ENCODE measurements around the gene C1QL2. TPM values are rescaled to one million over a fixed set of nuclear protein-coding genes. Genes with fewer than 3 reads are reported as not detected.

Gene C1QL2
- polyA plus RNA-seq, 2 donors = not detected

- Histone ChIP-seq H3K4me1 (ENCODE audit: control insufficient read depth in 2 of 2, insufficient read depth in 2 of 2, low read length in 1 of 2) (no peaks in the 10 kb centered on the region), H3K36me3 (ENCODE audit: control insufficient read depth in 2 of 2, insufficient read depth in 2 of 2, low read length in 1 of 2) (no peaks in the 10 kb centered on the region), H3K4me3 (ENCODE audit: low read depth in 1 of 2, low read length in 2 of 2) (no peak overlapping the region), H3K9me3 (ENCODE audit: control insufficient read depth in 2 of 2, insufficient read depth in 1 of 2, low read depth in 1 of 2, low read length in 1 of 2) (no peaks in the 10 kb centered on the region), H3K27me3 (ENCODE audit: control insufficient read depth in 1 of 2, insufficient read depth in 2 of 2, low read length in 2 of 2) (no peaks in the 10 kb centered on the region), H3K27ac (ENCODE audit: low read depth in 2 of 2, low read length in 1 of 2) (no peak overlapping the region)
Measured at GRCh38 chr2:119197126-119197405, 38.5 kb upstream of the C1QL2 start.

DNA sequence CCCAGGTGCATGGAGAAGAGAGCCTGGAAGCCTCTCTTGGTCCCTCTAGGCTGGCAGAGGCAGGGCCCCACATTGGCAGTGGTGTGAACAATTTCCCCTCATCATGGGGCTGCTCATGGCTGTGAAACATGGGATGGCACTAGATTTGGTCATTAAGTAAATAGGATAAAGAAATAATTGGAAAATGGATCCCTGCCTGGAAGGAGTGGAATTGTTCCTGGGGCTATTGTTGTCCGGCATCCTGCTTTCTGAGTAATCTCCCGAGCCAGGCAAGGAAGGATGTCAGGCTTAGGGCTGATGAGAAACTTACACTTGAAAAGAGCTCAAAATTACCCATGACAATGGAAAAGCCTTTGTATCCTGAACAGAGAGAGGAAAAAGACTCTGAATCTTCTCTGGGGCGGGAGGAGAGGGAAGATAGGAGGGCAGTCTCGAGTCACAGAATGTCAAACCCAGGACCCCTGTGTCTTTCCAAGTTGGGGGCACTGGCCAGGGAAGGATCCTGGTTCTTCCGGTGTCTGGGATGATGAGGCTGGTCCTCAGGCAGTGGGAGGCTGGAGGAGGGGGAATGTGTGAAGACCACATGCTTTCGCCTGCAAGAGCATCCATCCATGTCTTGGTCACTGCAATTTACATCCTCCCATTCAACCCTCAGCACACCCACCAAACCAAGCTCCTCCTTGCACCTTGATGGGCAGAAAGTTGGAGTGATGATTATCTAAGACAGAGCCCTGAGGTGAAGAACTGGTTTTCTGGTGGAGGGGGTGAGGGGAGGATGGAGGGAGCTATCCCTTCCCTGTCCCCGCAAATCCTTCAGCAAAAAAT is 38.0 kb upstream of the C1QL2 start:
- Histone ChIP-seq H3K27ac (ENCODE audit: low read depth in 2 of 2, low read length in 1 of 2) (no peak overlapping the region), H3K4me1 (ENCODE audit: control insufficient read depth in 2 of 2, insufficient read depth in 2 of 2, low read length in 1 of 2) (no peaks in the 10 kb centered on the region), H3K36me3 (ENCODE audit: control insufficient read depth in 2 of 2, insufficient read depth in 2 of 2, low read length in 1 of 2) (no peaks in the 10 kb centered on the region), H3K4me3 (ENCODE audit: low read depth in 1 of 2, low read length in 2 of 2) (no peak overlapping the region), H3K9me3 (ENCODE audit: control insufficient read depth in 2 of 2, insufficient read depth in 1 of 2, low read depth in 1 of 2, low read length in 1 of 2) (no peaks in the 10 kb centered on the region), H3K27me3 (ENCODE audit: control insufficient read depth in 1 of 2, insufficient read depth in 2 of 2, low read length in 2 of 2) (no peaks in the 10 kb centered on the region)
- WGBS, 2 donors = 52 to 64% methylated on average over 7 of the region's 7 CpGs

DNA sequence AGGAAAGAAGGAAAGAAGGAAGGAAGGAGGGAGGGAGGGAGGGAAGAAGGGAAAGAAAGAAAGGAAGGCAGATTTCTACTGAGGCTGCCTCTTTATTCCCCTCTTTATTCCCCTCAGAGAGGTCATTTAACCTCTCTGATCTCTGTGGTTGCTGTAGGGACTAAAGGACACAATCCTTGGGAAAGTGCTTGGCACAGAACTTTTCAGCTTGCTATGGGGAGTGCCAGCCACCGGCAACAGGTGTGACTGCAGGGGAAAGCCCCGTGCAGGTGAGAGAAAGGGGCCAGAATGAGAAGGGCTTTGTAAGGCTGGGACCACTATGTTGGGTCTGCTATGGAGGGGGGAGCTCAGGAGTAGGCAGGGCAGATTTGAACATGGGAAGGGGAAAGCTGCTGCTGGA is 37.3 kb upstream of the C1QL2 start:
- H3K4me1 ChIP-seq (ENCODE audit: control insufficient read depth in 2 of 2, insufficient read depth in 2 of 2, low read length in 1 of 2) = no peaks in the 10 kb centered on the region
- no peak overlapping the region for H3K27ac ChIP-seq (ENCODE audit: low read depth in 2 of 2, low read length in 1 of 2)
- H3K4me3 ChIP-seq (ENCODE audit: low read depth in 1 of 2, low read length in 2 of 2) = no peak overlapping the region
- no peaks in the 10 kb centered on the region for H3K9me3 ChIP-seq (ENCODE audit: control insufficient read depth in 2 of 2, insufficient read depth in 1 of 2, low read depth in 1 of 2, low read length in 1 of 2)
- no peaks in the 10 kb centered on the region for H3K27me3 ChIP-seq (ENCODE audit: control insufficient read depth in 1 of 2, insufficient read depth in 2 of 2, low read length in 2 of 2)
- 24 to 34% methylated on average over 2 of the region's 2 CpGs for WGBS, 2 donors
- no peaks in the 10 kb centered on the region for H3K36me3 ChIP-seq (ENCODE audit: control insufficient read depth in 2 of 2, insufficient read depth in 2 of 2, low read length in 1 of 2)

DNA sequence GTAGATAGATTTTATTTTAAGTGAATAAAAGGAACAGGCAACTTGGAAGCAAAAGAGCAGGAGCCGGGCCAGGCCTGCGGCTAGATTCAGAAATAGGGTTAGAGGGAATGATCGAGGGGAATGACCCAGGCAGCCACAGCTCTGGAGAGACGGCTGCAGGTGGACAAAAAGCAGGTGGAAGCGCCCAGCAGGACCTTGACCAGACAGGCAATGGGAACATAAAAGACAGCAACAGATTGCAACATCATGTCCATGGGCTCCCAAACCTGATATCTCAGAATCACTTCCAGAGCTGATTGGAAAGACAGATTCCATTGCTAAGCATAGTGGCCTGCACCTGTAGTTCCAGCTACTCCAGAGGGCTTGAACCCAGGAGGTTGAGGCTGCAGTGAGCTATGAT is 36.5 kb upstream of the C1QL2 start:
- Histone ChIP-seq H3K4me1 (ENCODE audit: control insufficient read depth in 2 of 2, insufficient read depth in 2 of 2, low read length in 1 of 2) (no peaks in the 10 kb centered on the region), H3K4me3 (ENCODE audit: low read depth in 1 of 2, low read length in 2 of 2) (no peak overlapping the region), H3K9me3 (ENCODE audit: control insufficient read depth in 2 of 2, insufficient read depth in 1 of 2, low read depth in 1 of 2, low read length in 1 of 2) (no peaks in the 10 kb centered on the region), H3K27me3 (ENCODE audit: control insufficient read depth in 1 of 2, insufficient read depth in 2 of 2, low read length in 2 of 2) (no peaks in the 10 kb centered on the region), H3K27ac (ENCODE audit: low read depth in 2 of 2, low read length in 1 of 2) (no peak overlapping the region), H3K36me3 (ENCODE audit: control insufficient read depth in 2 of 2, insufficient read depth in 2 of 2, low read length in 1 of 2) (no peaks in the 10 kb centered on the region)
- 85 to 89% methylated on average over 5 of the region's 5 CpGs for WGBS, 2 donors

GRCh38 chr2:119192893-119193292 is 34.3 kb upstream of the C1QL2 start:
- H3K4me3 ChIP-seq (ENCODE audit: low read depth in 1 of 2, low read length in 2 of 2) = no peak overlapping the region
- 75 to 87% methylated on average over 6 of the region's 6 CpGs for whole genome bisulfite sequencing, 2 donors

DNA sequence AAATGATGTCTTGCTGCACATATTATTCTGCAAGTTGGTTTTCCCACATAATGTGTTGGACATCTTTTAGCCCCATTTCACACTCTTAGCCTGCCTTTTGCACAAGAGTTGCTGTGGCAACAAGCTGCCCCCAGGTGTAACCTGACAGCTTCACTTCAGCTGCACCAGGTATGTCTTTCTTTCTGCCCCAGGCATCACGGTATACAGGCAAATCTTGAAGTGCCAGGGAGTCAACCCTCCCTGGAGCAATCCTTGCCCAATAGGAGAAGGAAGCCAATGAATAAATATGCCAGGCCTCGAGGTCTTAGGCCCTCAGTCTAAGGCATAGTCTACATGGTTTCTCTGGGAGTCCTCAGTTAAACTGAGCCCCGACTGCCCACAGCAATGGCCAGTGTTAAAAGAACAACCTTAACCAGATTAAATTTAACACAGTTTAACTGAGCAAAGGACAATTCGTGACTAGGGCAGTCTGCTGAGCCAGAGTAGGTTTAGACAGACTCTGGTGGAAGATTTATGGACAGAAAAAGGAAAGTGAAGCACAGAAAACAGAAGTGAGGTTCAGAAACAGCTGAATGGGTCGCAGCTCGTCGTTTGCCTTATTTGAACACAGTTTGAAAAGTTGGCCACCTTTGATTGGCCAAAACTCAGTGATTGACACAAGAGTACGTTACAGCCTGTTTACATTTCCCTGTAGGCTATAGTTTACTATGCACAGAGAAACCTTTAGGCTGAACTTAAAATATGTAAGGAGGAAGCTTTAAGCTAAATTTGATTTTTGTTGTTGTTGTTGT is 32.0 kb upstream of the C1QL2 start:
- no peaks in the 10 kb centered on the region for H3K9me3 ChIP-seq (ENCODE audit: control insufficient read depth in 2 of 2, insufficient read depth in 1 of 2, low read depth in 1 of 2, low read length in 1 of 2)
- no peaks in the 10 kb centered on the region for H3K36me3 ChIP-seq (ENCODE audit: control insufficient read depth in 2 of 2, insufficient read depth in 2 of 2, low read length in 1 of 2)
- no peak overlapping the region for H3K27ac ChIP-seq (ENCODE audit: low read depth in 2 of 2, low read length in 1 of 2)
- no peaks in the 10 kb centered on the region for H3K4me1 ChIP-seq (ENCODE audit: control insufficient read depth in 2 of 2, insufficient read depth in 2 of 2, low read length in 1 of 2)
- no peaks in the 10 kb centered on the region for H3K27me3 ChIP-seq (ENCODE audit: control insufficient read depth in 1 of 2, insufficient read depth in 2 of 2, low read length in 2 of 2)
- 59 to 62% methylated on average over 8 of the region's 8 CpGs for WGBS, 2 donors
- no peak overlapping the region for H3K4me3 ChIP-seq (ENCODE audit: low read depth in 1 of 2, low read length in 2 of 2)

More at GRCh38 chr2:119192893-119193292, 34.3 kb upstream of the C1QL2 start:
- Histone ChIP-seq H3K36me3 (ENCODE audit: control insufficient read depth in 2 of 2, insufficient read depth in 2 of 2, low read length in 1 of 2) (no peaks in the 10 kb centered on the region), H3K9me3 (ENCODE audit: control insufficient read depth in 2 of 2, insufficient read depth in 1 of 2, low read depth in 1 of 2, low read length in 1 of 2) (no peaks in the 10 kb centered on the region), H3K27ac (ENCODE audit: low read depth in 2 of 2, low read length in 1 of 2) (no peak overlapping the region), H3K27me3 (ENCODE audit: control insufficient read depth in 1 of 2, insufficient read depth in 2 of 2, low read length in 2 of 2) (no peaks in the 10 kb centered on the region), H3K4me1 (ENCODE audit: control insufficient read depth in 2 of 2, insufficient read depth in 2 of 2, low read length in 1 of 2) (no peaks in the 10 kb centered on the region)

GRCh38 chr2:119184512-119184911 is 26.0 kb upstream of the C1QL2 start:
- H3K36me3 ChIP-seq (ENCODE audit: control insufficient read depth in 2 of 2, insufficient read depth in 2 of 2, low read length in 1 of 2) = no peaks in the 10 kb centered on the region
- WGBS, 2 donors = 88 to 90% methylated on average over 7 of the region's 7 CpGs
- H3K4me3 ChIP-seq (ENCODE audit: low read depth in 1 of 2, low read length in 2 of 2) = no peak overlapping the region
- no peaks in the 10 kb centered on the region for H3K27me3 ChIP-seq (ENCODE audit: control insufficient read depth in 1 of 2, insufficient read depth in 2 of 2, low read length in 2 of 2)
- H3K9me3 ChIP-seq (ENCODE audit: control insufficient read depth in 2 of 2, insufficient read depth in 1 of 2, low read depth in 1 of 2, low read length in 1 of 2) = no peaks in the 10 kb centered on the region
- H3K27ac ChIP-seq (ENCODE audit: low read depth in 2 of 2, low read length in 1 of 2) = no peak overlapping the region
- H3K4me1 ChIP-seq (ENCODE audit: control insufficient read depth in 2 of 2, insufficient read depth in 2 of 2, low read length in 1 of 2) = no peaks in the 10 kb centered on the region

DNA sequence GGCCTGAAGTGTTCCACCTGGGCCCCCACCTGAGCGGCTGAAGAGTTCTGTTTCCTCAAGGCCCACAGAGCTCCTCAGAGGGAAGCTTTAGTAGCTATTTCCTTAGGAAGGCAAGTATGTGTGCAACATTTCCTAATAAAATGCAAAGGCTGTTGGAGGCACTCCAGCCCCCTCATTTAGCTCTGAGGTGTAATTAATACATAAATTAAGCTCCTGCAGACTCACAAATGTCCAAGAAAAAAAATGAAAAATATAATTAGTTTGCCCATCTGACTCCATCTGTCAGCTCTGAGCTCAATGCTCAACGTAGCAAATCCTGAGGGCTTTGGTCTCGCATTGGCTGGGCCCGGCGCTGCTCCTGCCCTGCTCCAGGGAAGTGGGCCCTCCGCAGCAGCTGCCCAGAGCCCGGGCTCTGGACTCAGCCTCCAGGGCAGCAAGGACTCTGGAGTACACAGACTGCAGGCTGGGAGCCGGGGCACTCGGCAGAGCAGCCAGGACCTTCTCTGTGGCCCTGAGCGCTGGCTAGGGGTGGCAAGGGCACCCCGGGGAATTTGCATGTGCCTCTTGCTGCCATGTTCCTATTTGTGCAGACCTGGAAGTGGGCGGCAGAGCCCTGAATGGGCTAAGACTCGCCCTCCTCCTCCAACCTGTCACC is 23.4 kb upstream of the C1QL2 start:
- H3K27ac ChIP-seq (ENCODE audit: low read depth in 2 of 2, low read length in 1 of 2) = no peak overlapping the region
- no peaks in the 10 kb centered on the region for H3K9me3 ChIP-seq (ENCODE audit: control insufficient read depth in 2 of 2, insufficient read depth in 1 of 2, low read depth in 1 of 2, low read length in 1 of 2)
- H3K36me3 ChIP-seq (ENCODE audit: control insufficient read depth in 2 of 2, insufficient read depth in 2 of 2, low read length in 1 of 2) = no peaks in the 10 kb centered on the region
- WGBS, 2 donors = 90 to 91% methylated on average over 13 of the region's 13 CpGs
- peaks cover 0 to 2% of the 10 kb centered on the region in 2 donors for H3K4me1 ChIP-seq (ENCODE audit: control insufficient read depth in 2 of 2, insufficient read depth in 2 of 2, low read length in 1 of 2)
- H3K4me3 ChIP-seq (ENCODE audit: low read depth in 1 of 2, low read length in 2 of 2) = no peak overlapping the region
- H3K27me3 ChIP-seq (ENCODE audit: control insufficient read depth in 1 of 2, insufficient read depth in 2 of 2, low read length in 2 of 2) = no peaks in the 10 kb centered on the region

DNA sequence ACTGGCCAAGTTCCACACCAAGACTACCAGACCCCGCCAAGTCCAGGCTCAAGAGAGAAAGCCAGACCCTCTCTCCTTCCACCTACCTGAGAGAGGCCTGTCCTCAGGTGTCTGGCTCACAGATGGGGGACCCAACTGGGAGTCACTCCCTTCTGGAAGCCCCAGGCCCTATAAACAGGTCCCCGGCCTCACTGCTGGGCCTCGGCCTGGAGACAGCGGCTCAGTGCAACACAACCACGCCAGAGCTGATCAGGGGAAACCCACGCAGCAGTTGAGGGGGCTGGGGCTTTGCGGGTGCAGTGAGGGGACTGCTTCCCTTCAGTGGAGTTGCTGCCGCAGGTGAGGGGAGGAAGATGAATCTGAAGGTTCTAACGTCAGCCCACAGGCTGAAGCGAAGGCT is 22.8 kb upstream of the C1QL2 start:
- H3K9me3 ChIP-seq (ENCODE audit: control insufficient read depth in 2 of 2, insufficient read depth in 1 of 2, low read depth in 1 of 2, low read length in 1 of 2) = no peaks in the 10 kb centered on the region
- no peaks in the 10 kb centered on the region for H3K27me3 ChIP-seq (ENCODE audit: control insufficient read depth in 1 of 2, insufficient read depth in 2 of 2, low read length in 2 of 2)
- WGBS, 2 donors = 87 to 88% methylated on average over 10 of the region's 10 CpGs
- H3K36me3 ChIP-seq (ENCODE audit: control insufficient read depth in 2 of 2, insufficient read depth in 2 of 2, low read length in 1 of 2) = no peaks in the 10 kb centered on the region
- H3K4me1 ChIP-seq (ENCODE audit: control insufficient read depth in 2 of 2, insufficient read depth in 2 of 2, low read length in 1 of 2) = peaks cover 0 to 2% of the 10 kb centered on the region in 2 donors
- H3K4me3 ChIP-seq (ENCODE audit: low read depth in 1 of 2, low read length in 2 of 2) = no peak overlapping the region
- no peak overlapping the region for H3K27ac ChIP-seq (ENCODE audit: low read depth in 2 of 2, low read length in 1 of 2)
